Uterus (tissue), 4 donors: ENCODE results near the gene TXNRD2. TPM values are rescaled to one million over a fixed set of nuclear protein-coding genes. Genes with fewer than 3 reads are reported as not detected.

Experiments
- DNase-seq, 2 donors: peaks; one replicate each; pipeline ENCODE4 v3.0.0-alpha.2; 2019 to 2020
- H3K27ac ChIP-seq, 2 donors: fragments of 200-600 bp; sonication (generic); 1 replicate in 1 of 2; 2 replicates in 1 of 2; pipeline ENCODE4 v1.5.1; 2016 to 2018
- H3K27me3 ChIP-seq, 2 donors: fragments of 200-600 bp; sonication (generic); one replicate each; pipeline ENCODE4 v1.5.1; 2018 to 2019; ENCODE audit warnings: control low read depth in 1 of 2
- H3K36me3 ChIP-seq, 2 donors: fragments of 200-600 bp; sonication (generic); one replicate each; pipeline ENCODE4 v1.5.1; 2019; ENCODE audit warnings: control low read depth in 1 of 2
- H3K4me1 ChIP-seq, 2 donors: fragments of 200-600 bp; sonication (generic); one replicate each; pipeline ENCODE4 v1.5.1; 2018 to 2019; ENCODE audit warnings: control low read depth in 1 of 2
- H3K4me3 ChIP-seq, 2 donors: fragments of 200-600 bp; sonication (generic); 1 replicate in 1 of 2; 2 replicates in 1 of 2; pipeline ENCODE4 v1.5.1; 2018 to 2019; ENCODE audit warnings: mild to moderate bottlenecking in 1 of 2
- H3K9me3 ChIP-seq, 2 donors: fragments of 200-600 bp; sonication (generic); one replicate each; pipeline ENCODE4 v1.5.1; 2019; ENCODE audit warnings: control low read depth in 1 of 2
- POLR2A ChIP-seq, 2 donors: fragments of 450-650 bp; IDR thresholded peaks; one replicate each; pipeline ENCODE4 v1.6.1; 2016; ENCODE audit warnings: antibody characterized with exemption in 2 of 2, mild to moderate bottlenecking in 1 of 2, moderate library complexity in 1 of 2
- intact Hi-C: fragments of 100-400 bp; cut with DNase I; formaldehyde crosslinking; loops from one replicate; pipeline ENCODE4 v1.15.1; 2023; ENCODE audit warnings: low total_unique reads
- total RNA-seq, 4 donors: library from RNA; depleted of rRNA in 3 of 4; stranded (reverse); fragments of >200 nt in 3 of 4; gene quantifications; one replicate each; pipeline versions ENCODE4 v1.1.0 to v1.2.4, GENCODE V29; 2014 to 2023
- TF ChIP-seq, protein P1 (sequence below), 4 experiments: fragments of 200-600 bp in 2 of 4; fragments of 450-650 bp in 2 of 4; sonication (generic) in 2 of 4; IDR thresholded peaks; one replicate each; pipeline ENCODE4 v1.5.1; 2016 to 2019; ENCODE audit warnings: antibody characterized with exemption in 4 of 4, mild to moderate bottlenecking in 2 of 4, moderate library complexity in 1 of 4
- donor health status: DM: yes; HTN: yes; CAD: no.

The TXNRD2 gene
- total RNA-seq, 4 donors from 2014 or later = 14.7 to 48.9 (median 25.6) TPM

DNA sequence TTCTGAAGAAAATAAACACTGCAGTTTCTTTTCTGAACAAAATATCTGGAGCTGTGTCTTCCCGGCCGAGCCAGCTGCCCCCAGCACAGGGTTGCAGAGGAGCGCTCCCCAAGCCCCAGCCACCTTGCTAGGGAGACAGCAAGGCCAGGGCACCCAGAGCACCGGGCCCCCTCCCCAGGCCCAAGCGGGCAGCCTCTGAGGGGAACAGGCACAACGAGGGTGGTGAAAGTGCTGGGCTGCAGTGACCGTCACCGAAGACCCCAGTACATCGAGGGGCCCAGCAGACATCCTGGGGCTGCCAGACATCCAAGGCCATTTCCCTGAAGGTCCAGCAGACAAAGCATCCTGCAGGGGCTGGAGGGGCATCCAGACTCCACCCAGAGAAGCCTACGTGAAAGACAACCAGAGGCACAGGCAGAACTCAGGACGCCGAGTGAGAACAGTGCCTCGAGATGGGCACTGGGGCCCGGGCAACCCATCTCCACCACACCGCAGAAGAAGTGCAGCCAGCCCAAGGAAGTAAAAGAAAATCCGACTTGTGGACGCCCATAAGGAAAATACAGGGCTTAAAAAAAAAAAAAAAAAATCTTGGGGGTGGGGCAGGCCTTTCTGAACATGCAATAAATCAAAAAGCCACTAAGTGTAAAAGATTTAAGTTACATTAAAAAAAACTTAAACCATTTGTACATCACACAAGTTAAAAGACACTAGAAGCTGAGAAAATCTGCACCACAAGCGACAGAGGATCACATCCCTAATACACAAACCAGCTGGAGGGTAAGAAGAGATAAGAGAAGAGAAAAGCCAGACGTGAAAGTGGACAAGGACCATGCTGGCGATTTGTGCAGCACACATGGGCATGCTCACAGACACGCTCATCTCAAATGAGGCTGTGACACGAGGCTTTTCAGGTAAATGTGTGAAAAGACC is 36.0 kb downstream of the TXNRD2 start:
- Histone ChIP-seq H3K27ac (no peak overlapping the region), H3K36me3 (no peaks in the 10 kb centered on the region), H3K27me3 (no peaks in the 10 kb centered on the region), H3K4me1 (no peaks in the 10 kb centered on the region), H3K4me3 (no peak overlapping the region), H3K9me3 (no peaks in the 10 kb centered on the region)
- intact Hi-C loops = no loop called here
- no peak for DNase-seq
- TF ChIP-seq, protein P1, sequence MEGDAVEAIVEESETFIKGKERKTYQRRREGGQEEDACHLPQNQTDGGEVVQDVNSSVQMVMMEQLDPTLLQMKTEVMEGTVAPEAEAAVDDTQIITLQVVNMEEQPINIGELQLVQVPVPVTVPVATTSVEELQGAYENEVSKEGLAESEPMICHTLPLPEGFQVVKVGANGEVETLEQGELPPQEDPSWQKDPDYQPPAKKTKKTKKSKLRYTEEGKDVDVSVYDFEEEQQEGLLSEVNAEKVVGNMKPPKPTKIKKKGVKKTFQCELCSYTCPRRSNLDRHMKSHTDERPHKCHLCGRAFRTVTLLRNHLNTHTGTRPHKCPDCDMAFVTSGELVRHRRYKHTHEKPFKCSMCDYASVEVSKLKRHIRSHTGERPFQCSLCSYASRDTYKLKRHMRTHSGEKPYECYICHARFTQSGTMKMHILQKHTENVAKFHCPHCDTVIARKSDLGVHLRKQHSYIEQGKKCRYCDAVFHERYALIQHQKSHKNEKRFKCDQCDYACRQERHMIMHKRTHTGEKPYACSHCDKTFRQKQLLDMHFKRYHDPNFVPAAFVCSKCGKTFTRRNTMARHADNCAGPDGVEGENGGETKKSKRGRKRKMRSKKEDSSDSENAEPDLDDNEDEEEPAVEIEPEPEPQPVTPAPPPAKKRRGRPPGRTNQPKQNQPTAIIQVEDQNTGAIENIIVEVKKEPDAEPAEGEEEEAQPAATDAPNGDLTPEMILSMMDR (IDR thresholded peaks at IDR 0.05) = no peak
- TF ChIP-seq POLR2A (IDR thresholded peaks at IDR 0.05) = no peak

DNA sequence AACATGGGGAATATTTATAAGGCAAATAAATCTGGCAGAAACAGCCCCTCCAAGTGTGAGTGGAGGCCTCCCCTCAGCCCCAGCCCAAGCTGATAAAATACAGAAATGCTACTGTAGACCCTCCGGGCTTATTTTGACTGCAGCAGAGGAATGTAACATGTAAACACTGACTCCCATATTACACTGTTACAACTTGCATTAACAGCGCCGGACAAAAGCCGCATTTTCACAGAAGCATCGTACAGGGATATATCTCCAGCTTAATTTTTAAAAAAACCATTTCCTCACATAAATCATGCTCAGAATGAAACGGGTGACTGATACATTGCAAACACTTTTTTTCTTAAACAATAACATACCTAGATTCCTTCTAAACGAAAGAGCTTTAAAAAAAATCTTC is 36.7 kb downstream of the TXNRD2 start:
- TF ChIP-seq POLR2A (IDR thresholded peaks at IDR 0.05) = no peak
- TF ChIP-seq, protein P1 (IDR thresholded peaks at IDR 0.05) = no peak
- intact Hi-C loops = no loop called here
- no peak overlapping the region for H3K27ac ChIP-seq
- H3K27me3 ChIP-seq = no peaks in the 10 kb centered on the region
- no peaks in the 10 kb centered on the region for H3K9me3 ChIP-seq
- no peaks in the 10 kb centered on the region for H3K36me3 ChIP-seq
- DNase-seq = no peak
- H3K4me3 ChIP-seq = no peak overlapping the region
- no peaks in the 10 kb centered on the region for H3K4me1 ChIP-seq

DNA sequence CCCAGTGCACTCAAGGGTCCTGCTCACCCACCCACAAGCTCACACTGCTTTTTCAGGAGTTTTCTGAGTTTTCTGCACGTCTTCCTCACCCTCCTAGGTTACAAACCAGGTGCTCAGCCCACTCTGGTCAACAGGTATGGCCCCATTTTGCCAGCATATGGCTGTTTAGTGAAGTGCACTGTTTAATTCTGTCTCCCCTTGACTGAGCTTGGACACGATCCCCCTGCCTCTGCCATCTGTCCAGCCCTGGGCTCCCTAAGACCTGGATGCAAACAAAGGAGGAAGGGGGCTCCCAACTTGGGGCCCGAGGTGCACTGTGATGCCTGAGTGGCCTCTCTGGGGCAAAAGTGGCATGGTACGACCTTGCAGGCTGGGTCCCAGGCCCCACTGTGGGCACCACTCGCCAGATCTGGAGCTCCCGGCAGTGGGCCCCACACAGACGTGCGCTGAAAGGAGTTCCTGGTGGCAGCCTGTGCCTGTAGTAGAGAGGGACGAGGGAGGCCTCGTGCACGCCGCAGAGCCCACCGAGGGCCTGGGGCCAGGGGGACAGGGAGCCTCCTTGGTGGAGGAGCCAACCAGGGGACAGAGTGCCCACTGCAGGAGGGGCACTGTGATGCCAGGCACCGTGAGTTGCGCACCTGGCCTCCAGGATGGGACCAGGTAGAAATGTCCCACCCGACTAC is 37.3 kb downstream of the TXNRD2 start:
- Histone ChIP-seq H3K9me3 (no peaks in the 10 kb centered on the region), H3K36me3 (no peaks in the 10 kb centered on the region), H3K27ac (no peak overlapping the region), H3K4me3 (no peak overlapping the region), H3K27me3 (no peaks in the 10 kb centered on the region), H3K4me1 (no peaks in the 10 kb centered on the region)
- intact Hi-C loops = no loop called here
- no peak for TF ChIP-seq POLR2A (IDR thresholded peaks at IDR 0.05)
- TF ChIP-seq, protein P1 (IDR thresholded peaks at IDR 0.05) = no peak
- no peak for DNase-seq

DNA sequence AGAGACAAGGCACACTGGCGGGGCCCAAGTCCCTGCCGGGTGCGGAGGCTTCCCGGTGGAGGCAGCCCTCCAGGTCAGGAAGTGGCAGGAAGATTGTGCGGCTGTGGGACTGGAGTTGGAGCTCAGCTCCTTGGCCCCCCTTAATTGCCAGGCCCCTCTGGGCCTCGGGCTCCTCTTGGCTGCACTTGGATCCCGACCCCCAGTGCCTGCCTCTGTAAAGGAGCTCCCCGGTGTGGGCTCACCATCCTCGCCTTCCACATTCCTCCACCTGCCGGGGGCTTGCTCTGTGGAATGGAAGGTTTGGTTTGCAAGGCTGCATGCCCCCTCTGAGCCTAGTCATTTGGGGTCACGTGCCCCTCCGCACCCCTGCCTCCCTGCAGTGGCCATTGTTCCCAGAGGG is 38.1 kb downstream of the TXNRD2 start:
- Histone ChIP-seq H3K9me3 (no peaks in the 10 kb centered on the region), H3K4me1 (no peaks in the 10 kb centered on the region), H3K27ac (no peak overlapping the region), H3K4me3 (no peak overlapping the region), H3K36me3 (no peaks in the 10 kb centered on the region), H3K27me3 (no peaks in the 10 kb centered on the region)
- intact Hi-C loops = no loop called here
- no peak for DNase-seq
- no peak for TF ChIP-seq POLR2A (IDR thresholded peaks at IDR 0.05)
- TF ChIP-seq, protein P1 (IDR thresholded peaks at IDR 0.05) = no peak

DNA sequence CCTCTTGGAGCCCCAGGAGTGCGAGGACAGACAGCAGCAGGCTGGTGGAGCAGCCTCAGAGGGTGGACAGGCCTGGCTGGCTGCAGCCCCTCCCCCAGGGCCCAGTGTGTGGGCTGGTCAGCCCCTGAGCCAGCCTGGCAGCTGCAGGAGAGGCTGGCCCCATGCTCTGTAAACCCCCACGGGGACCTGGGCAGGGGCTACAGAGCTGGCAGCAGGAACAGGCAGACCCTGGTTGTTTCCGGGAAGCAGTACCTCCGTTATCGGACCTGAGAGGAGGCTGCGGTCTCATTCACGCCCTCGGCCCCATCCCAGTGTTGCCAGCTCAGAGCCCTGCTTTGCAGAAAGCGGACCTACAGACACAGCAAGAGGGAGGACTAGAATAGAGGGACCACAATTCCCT is 38.6 kb downstream of the TXNRD2 start:
- no peak for DNase-seq
- no peak overlapping the region for H3K27ac ChIP-seq
- H3K4me1 ChIP-seq = no peaks in the 10 kb centered on the region
- TF ChIP-seq, protein P1 (IDR thresholded peaks at IDR 0.05) = no peak
- TF ChIP-seq POLR2A (IDR thresholded peaks at IDR 0.05) = no peak
- intact Hi-C loops = no loop called here
- no peaks in the 10 kb centered on the region for H3K27me3 ChIP-seq
- no peaks in the 10 kb centered on the region for H3K9me3 ChIP-seq
- no peaks in the 10 kb centered on the region for H3K36me3 ChIP-seq
- no peak overlapping the region for H3K4me3 ChIP-seq
